Activated naive CD4-positive, alpha-beta T cell (primary cell): ENCODE results near the gene DOK7.
"Not testable (repeated sequence)": the region's sequence is repeated elsewhere in the genome, so short reads cannot be mapped to it uniquely, and the experiment has no call there.

Experiments used
- DNase-seq, 4 experiments: peaks; one replicate each; lab custom pipeline; 2025; lab: John Stamatoyannopoulos, UW

Gene DOK7

GRCh38 chr4:3533423-3533820, 70.3 kb downstream of the DOK7 start:
- no peak for DNase-seq

GRCh38 chr4:3535812-3536211, 72.7 kb downstream of the DOK7 start:
- DNase-seq: not testable (repeated sequence)

GRCh38 chr4:3538906-3539305, 75.8 kb downstream of the DOK7 start:
- not testable (repeated sequence) for DNase-seq

GRCh38 chr4:3543415-3543814, 80.3 kb downstream of the DOK7 start:
- not testable (repeated sequence) for DNase-seq
